Lung (tissue), 12 donors: ENCODE measurements around the gene ANKRD13A. TPM values are rescaled to one million over a fixed set of nuclear protein-coding genes. Genes with fewer than 3 reads are reported as not detected.

ENCODE experiments used
- ATAC-seq: fragments of 200-7000 bp; cut with Tn5 transposase; one replicate; pipeline ENCODE4 v1.9.1; 2020; ENCODE audit warnings: moderate number of reproducible peaks; ENCODE audit not compliant: insufficient read depth, low FRiP score
- DNase-seq, 3 donors: peaks; one replicate each; pipeline ENCODE4 v3.0.0-alpha.2; 2013 to 2017
- H3K27ac ChIP-seq, 2 donors: one replicate each; pipeline ENCODE4 v1.5.1; 2013; ENCODE audit warnings: mild to moderate bottlenecking in 2 of 2, moderate library complexity in 2 of 2, control low read depth in 1 of 2, inconsistent platforms in 1 of 2, low read depth in 1 of 2, low read length in 1 of 2
- H3K27me3 ChIP-seq, 3 donors: one replicate each; pipeline ENCODE4 v1.5.1; 2013; ENCODE audit warnings: low read length in 2 of 3; ENCODE audit not compliant: control insufficient read depth in 3 of 3, insufficient read depth in 3 of 3
- H3K36me3 ChIP-seq, 4 donors: one replicate each; pipeline ENCODE4 v1.5.1; 2013; ENCODE audit warnings: low read length in 4 of 4, mild to moderate bottlenecking in 1 of 4, moderate library complexity in 1 of 4; ENCODE audit not compliant: control insufficient read depth in 4 of 4, insufficient read depth in 4 of 4
- H3K4me1 ChIP-seq, 5 donors: one replicate each; pipeline ENCODE4 v1.5.1; 2013; ENCODE audit warnings: low read length in 5 of 5, mild to moderate bottlenecking in 2 of 5, moderate library complexity in 1 of 5; ENCODE audit not compliant: control insufficient read depth in 5 of 5, insufficient read depth in 5 of 5
- H3K4me3 ChIP-seq: one replicate; pipeline ENCODE4 v1.5.1; 2013; ENCODE audit warnings: mild to moderate bottlenecking, control low read depth, moderate library complexity
- H3K9ac ChIP-seq, 2 donors: one replicate each; pipeline ENCODE4 v1.5.1; 2013; ENCODE audit warnings: low read length in 2 of 2, control low read depth in 1 of 2; ENCODE audit not compliant: insufficient read depth in 1 of 2
- H3K9me3 ChIP-seq, 4 donors: one replicate each; pipeline ENCODE4 v1.5.1; 2013; ENCODE audit warnings: low read length in 3 of 4, mild to moderate bottlenecking in 1 of 4, moderate library complexity in 1 of 4; ENCODE audit not compliant: control insufficient read depth in 4 of 4, insufficient read depth in 3 of 4
- WGBS, 2 donors: extraction: QIAGEN DNeasy Blood & Tissue Kit; methylation state at CpG; one replicate each; pipeline ENCODE4 v1.1.7; 2013; 5-methylcytosine and 5-hydroxymethylcytosine counted together
- polyA plus RNA-seq, 2 donors: library from polyadenylated mRNA; stranded (reverse); fragments of 200-250 nt; gene quantifications; one replicate each; pipeline ENCODE4 v1.2.1, GENCODE V29; 2013
- total RNA-seq, 2 donors: library from RNA; depleted of rRNA in 1 of 2; stranded (reverse); fragments of >200 nt in 1 of 2; gene quantifications; one replicate each; pipeline ENCODE4 v1.2.1, GENCODE V29; 2014 to 2021
- TF ChIP-seq, protein P1 (sequence below): IDR thresholded peaks from 2 replicates; pipeline ENCODE4 v1.5.1; 2012; ENCODE audit warnings: mild to moderate bottlenecking; ENCODE audit errors: control extremely low read depth, extremely low read depth
- donor health status: control.
- donor health status: control.
- donor health status: Bipolar disorder and iron deficiency.
- donor health status: healthy.
- donor health status: DM: yes; HTN: yes; CAD: no.

ANKRD13A gene
- total and polyA plus RNA-seq, 4 donors, result 21.6 to 83.0 (median 53.8) TPM

DNA sequence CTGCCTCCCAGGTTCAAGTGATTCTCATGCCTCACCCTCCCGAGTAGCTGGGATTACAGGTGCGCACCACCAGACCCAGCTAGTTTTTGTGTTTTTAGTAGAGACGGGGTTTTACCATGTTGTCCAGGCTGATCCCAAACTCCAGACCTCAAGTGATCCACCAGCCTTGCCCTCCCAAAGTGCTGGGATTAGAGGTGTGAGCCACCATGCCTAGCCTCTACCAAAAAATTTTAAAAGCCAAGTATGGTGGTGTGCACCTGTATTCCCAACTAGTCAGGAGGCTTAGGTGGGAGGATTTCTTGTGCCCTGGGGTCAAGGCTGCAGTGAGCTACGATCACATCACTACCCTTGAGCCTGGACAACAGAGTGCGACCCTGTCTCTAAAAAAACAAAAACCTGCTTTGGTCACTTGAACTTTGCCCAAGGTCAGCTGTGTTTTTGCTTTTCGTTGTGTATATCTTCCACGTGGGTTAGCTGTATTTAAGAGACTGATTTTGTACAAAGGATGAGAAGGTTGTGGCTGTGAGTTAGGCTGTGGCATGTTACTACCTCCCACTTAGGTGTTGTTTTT is 36.4 kb downstream of the ANKRD13A start:
- Histone ChIP-seq H3K9me3 (no peaks in the 10 kb centered on the region), H3K27ac (no peak overlapping the region), H3K36me3 (peaks cover 11 to 42% (median 24%) of the 10 kb centered on the region in 4 donors), H3K4me1 (peaks cover 0 to 7% (median 0%) of the 10 kb centered on the region in 5 donors), H3K9ac (no peak overlapping the region), H3K4me3 (no peak overlapping the region), H3K27me3 (no peaks in the 10 kb centered on the region)
- TF ChIP-seq, protein P1, sequence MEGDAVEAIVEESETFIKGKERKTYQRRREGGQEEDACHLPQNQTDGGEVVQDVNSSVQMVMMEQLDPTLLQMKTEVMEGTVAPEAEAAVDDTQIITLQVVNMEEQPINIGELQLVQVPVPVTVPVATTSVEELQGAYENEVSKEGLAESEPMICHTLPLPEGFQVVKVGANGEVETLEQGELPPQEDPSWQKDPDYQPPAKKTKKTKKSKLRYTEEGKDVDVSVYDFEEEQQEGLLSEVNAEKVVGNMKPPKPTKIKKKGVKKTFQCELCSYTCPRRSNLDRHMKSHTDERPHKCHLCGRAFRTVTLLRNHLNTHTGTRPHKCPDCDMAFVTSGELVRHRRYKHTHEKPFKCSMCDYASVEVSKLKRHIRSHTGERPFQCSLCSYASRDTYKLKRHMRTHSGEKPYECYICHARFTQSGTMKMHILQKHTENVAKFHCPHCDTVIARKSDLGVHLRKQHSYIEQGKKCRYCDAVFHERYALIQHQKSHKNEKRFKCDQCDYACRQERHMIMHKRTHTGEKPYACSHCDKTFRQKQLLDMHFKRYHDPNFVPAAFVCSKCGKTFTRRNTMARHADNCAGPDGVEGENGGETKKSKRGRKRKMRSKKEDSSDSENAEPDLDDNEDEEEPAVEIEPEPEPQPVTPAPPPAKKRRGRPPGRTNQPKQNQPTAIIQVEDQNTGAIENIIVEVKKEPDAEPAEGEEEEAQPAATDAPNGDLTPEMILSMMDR, result no peak
- ATAC-seq, result no peak
- DNase-seq, result no peak
- 94 to 95% methylated on average over 7 of the region's 7 CpGs for WGBS, 2 donors

DNA sequence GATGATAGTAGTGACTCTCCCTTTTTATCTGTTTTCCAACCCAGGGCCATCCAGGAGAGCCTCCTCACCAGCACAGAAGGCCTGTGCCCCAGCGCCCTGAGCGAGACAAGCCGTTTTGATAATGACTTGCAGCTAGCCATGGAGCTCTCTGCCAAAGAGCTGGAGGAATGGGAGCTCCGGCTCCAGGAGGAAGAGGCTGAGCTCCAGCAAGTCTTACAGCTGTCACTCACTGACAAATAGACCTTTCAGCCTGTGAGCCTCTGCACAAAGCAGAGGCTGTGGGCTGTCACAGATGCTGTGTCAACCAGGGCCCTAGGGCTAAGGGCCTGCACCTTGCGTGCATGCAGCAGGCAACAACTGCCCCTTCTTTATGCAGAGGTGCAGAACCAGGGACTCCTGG is 38.1 kb downstream of the ANKRD13A start:
- Histone ChIP-seq H3K9ac (no peak overlapping the region), H3K4me3 (no peak overlapping the region), H3K36me3 (peaks cover 11 to 37% (median 27%) of the 10 kb centered on the region in 4 donors), H3K4me1 (peaks cover 0 to 10% (median 0%) of the 10 kb centered on the region in 5 donors), H3K27ac (peak overlapping the region in 1 of 2 donors; percentile 8), H3K27me3 (no peaks in the 10 kb centered on the region), H3K9me3 (no peaks in the 10 kb centered on the region)
- no peak for ATAC-seq
- DNase-seq, result no peak
- 86 to 88% methylated on average over 5 of the region's 5 CpGs for WGBS, 2 donors
- TF ChIP-seq, protein P1, result no peak

DNA sequence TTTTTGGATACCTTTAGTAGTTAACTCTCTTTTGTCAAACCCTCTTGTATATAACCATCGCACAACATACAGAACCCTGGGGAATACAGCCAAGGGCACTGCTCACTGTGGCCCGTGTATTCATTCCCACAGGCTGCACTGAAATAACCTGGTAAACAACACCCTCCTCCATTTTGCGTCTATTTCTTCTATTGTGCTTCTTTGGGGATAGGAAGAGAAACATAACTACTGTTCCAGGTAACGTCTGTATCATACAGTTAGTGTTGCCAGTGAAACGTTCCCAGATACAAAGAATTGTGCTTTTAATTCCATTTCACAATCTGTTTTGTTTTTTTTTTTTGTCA is 39.5 kb downstream of the ANKRD13A start:
- H3K36me3 ChIP-seq, result peaks cover 11 to 31% (median 28%) of the 10 kb centered on the region in 4 donors
- TF ChIP-seq, protein P1, result no peak
- H3K4me1 ChIP-seq, result peaks cover 0 to 13% (median 0%) of the 10 kb centered on the region in 5 donors
- DNase-seq (no peak), ATAC-seq (no peak)
- no peaks in the 10 kb centered on the region for H3K27me3 ChIP-seq
- H3K9me3 ChIP-seq, result no peaks in the 10 kb centered on the region
- H3K4me3 ChIP-seq, result no peak overlapping the region
- H3K9ac ChIP-seq, result peak overlapping the region in 1 of 2 donors; percentile 37
- peak overlapping the region in 1 of 2 donors; percentile 85 for H3K27ac ChIP-seq
- 56 to 75% methylated on average over 5 of the region's 5 CpGs for WGBS, 2 donors
